Body of pancreas (tissue), 4 donors: ENCODE data around the gene PELI3.

Experiments
- POLR2A ChIP-seq, 3 donors: fragments of 450-650 bp; IDR thresholded peaks; one replicate each; pipeline ENCODE4 v1.6.1; 2016; ENCODE audit warnings: antibody characterized with exemption in 3 of 3, mild to moderate bottlenecking in 2 of 3
- TF ChIP-seq, protein P1 (sequence below), 7 experiments: fragments of 450-650 bp in 4 of 7; fragments of 200-600 bp in 3 of 7; sonication (generic) in 3 of 7; IDR thresholded peaks; one replicate each; pipeline ENCODE4 v1.5.1; 2016 to 2019; ENCODE audit warnings: antibody characterized with exemption in 7 of 7

DNA sequence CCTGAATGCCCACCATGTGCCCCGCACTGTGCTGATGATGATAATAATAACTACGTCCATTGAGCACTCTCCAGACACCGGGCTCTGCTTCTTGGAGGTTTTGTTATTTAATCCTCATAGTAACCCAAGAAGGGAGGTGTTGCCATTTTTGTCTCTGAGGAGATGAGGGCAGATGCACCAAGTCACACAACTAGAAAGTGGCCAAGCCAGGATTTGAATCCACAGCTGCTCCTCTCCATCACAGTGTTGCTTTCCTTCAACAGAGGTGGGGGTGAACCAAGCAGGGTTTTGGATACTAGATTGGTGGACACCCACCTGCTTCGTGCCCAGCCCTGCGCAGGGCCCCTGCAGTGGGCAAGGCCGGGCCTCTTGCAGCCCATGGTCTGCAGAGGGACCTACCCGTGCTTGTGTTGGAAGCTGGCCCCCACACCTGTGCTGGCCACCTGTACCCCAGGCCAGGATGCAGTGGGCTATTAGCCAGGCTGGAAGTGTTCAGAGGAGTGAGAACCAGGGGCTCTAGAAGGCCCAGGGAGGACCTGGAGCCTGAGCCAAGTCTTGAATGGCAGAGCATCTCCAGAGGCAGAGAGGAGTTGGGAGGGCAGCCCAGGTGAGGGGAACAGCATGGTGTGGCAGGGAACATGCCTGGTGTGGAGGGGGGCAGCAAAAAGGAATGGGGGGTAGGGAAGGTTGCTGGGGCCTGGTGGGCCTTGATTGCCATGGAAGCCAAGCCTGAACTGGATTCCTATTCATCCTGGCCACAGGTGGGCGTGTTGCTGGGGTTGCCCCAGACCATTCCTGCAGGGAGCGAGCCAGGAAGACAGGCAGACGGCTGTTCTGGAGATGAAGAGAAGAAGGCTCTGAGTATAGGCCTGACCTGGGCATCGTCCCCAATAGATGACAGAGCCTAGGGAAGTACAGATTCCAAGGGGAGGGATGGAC is 10.8 kb downstream of the PELI3 start:
- no peak for TF ChIP-seq POLR2A (IDR thresholded peaks at IDR 0.05)
- TF ChIP-seq, protein P1, sequence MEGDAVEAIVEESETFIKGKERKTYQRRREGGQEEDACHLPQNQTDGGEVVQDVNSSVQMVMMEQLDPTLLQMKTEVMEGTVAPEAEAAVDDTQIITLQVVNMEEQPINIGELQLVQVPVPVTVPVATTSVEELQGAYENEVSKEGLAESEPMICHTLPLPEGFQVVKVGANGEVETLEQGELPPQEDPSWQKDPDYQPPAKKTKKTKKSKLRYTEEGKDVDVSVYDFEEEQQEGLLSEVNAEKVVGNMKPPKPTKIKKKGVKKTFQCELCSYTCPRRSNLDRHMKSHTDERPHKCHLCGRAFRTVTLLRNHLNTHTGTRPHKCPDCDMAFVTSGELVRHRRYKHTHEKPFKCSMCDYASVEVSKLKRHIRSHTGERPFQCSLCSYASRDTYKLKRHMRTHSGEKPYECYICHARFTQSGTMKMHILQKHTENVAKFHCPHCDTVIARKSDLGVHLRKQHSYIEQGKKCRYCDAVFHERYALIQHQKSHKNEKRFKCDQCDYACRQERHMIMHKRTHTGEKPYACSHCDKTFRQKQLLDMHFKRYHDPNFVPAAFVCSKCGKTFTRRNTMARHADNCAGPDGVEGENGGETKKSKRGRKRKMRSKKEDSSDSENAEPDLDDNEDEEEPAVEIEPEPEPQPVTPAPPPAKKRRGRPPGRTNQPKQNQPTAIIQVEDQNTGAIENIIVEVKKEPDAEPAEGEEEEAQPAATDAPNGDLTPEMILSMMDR (IDR thresholded peaks at IDR 0.05), result no peak
